Endothelial cell of umbilical vein (primary cell): ENCODE results near the gene DGCR2.

Experiments used
- EZH2 ChIP-seq: IDR thresholded peaks from 2 replicates; pipeline ENCODE4 v1.6.1; 2012; ENCODE audit warnings: borderline replicate concordance, low read depth, mild to moderate bottlenecking, moderate library complexity, low read length, inconsistent platforms; ENCODE audit not compliant: severe bottlenecking
- POLR2A ChIP-seq: IDR thresholded peaks from 2 replicates; pipeline ENCODE4 v1.6.1; 2012; ENCODE audit warnings: low read depth, mild to moderate bottlenecking, control low read depth, low read length
- POLR2AphosphoS5 ChIP-seq: IDR thresholded peaks from 2 replicates; pipeline ENCODE4 v1.6.1; 2012; ENCODE audit warnings: low read depth, mild to moderate bottlenecking, control low read depth, low read length, moderate library complexity; ENCODE audit not compliant: insufficient read depth

- TF ChIP-seq EZH2 (no peak), POLR2AphosphoS5 (no peak), POLR2A (no peak)
These were observed 65.2 kb downstream of the DGCR2 start for GRCh38 chr22:19056951-19057401.
